Measurements from ENCODE around the gene MYBPC1.

The MYBPC1 gene

GRCh38 chr12:101694986-101695385 lies 100.2 kb downstream of the MYBPC1 start:
- no peak for DNase-seq (ENCODE audit: low read depth in 2 of 2)

- DNase-seq (ENCODE audit: low read depth in 2 of 2) = no peak
Observed at GRCh38 chr12:101695706-101696105, 100.9 kb downstream of the MYBPC1 start.

- DNase-seq (ENCODE audit: low read depth in 2 of 2) = no peak
Observed at GRCh38 chr12:101696251-101697196, 101.8 kb downstream of the MYBPC1 start.

GRCh38 chr12:101697197-101697929 lies 102.6 kb downstream of the MYBPC1 start, which contains the start of gene CHPT1:
Gene CHPT1 (plus strand): TSS chr12:101697640. CDS start chr12:101697862, 222 bp downstream.
- DNase-seq (ENCODE audit: low read depth in 2 of 2) = peak; percentile 39

GRCh38 chr12:101697930-101698799 lies 103.4 kb downstream of the MYBPC1 start:
- no peak for DNase-seq (ENCODE audit: low read depth in 2 of 2)

GRCh38 chr12:101698800-101699347 lies 104.1 kb downstream of the MYBPC1 start:
- DNase-seq (ENCODE audit: low read depth in 2 of 2) = no peak

GRCh38 chr12:101700299-101700820 lies 105.6 kb downstream of the MYBPC1 start:
- DNase-seq (ENCODE audit: low read depth in 2 of 2) = no peak

GRCh38 chr12:101703487-101703886 lies 108.7 kb downstream of the MYBPC1 start:
- no peak for DNase-seq (ENCODE audit: low read depth in 2 of 2)

GRCh38 chr12:101706403-101706802 lies 111.6 kb downstream of the MYBPC1 start:
- no peak for DNase-seq (ENCODE audit: low read depth in 2 of 2)

GRCh38 chr12:101707131-101707782 lies 112.5 kb downstream of the MYBPC1 start:
- no peak for DNase-seq (ENCODE audit: low read depth in 2 of 2)

- DNase-seq (ENCODE audit: low read depth in 2 of 2) = no peak
Observed at GRCh38 chr12:101710288-101710687, 115.5 kb downstream of the MYBPC1 start.

GRCh38 chr12:101713059-101713682 lies 118.4 kb downstream of the MYBPC1 start:
- DNase-seq (ENCODE audit: low read depth in 2 of 2) = no peak

GRCh38 chr12:101713930-101714329 lies 119.2 kb downstream of the MYBPC1 start:
- no peak for DNase-seq (ENCODE audit: low read depth in 2 of 2)

- no peak for DNase-seq (ENCODE audit: low read depth in 2 of 2)
Observed at GRCh38 chr12:101714877-101715444, 120.2 kb downstream of the MYBPC1 start.

- DNase-seq (ENCODE audit: low read depth in 2 of 2) = no peak
Observed at GRCh38 chr12:101719566-101719965, 124.8 kb downstream of the MYBPC1 start.

GRCh38 chr12:101720118-101720517 lies 125.3 kb downstream of the MYBPC1 start:
- DNase-seq (ENCODE audit: low read depth in 2 of 2) = no peak

- no peak for DNase-seq (ENCODE audit: low read depth in 2 of 2)
Observed at GRCh38 chr12:101722392-101722791, 127.6 kb downstream of the MYBPC1 start.

- DNase-seq (ENCODE audit: low read depth in 2 of 2) = no peak
Observed at GRCh38 chr12:101727098-101727497, 132.3 kb downstream of the MYBPC1 start.

- DNase-seq (ENCODE audit: low read depth in 2 of 2) = no peak
Observed at GRCh38 chr12:101729842-101730241, 135.1 kb downstream of the MYBPC1 start.

GRCh38 chr12:101732318-101732717 lies 137.5 kb downstream of the MYBPC1 start:
- DNase-seq (ENCODE audit: low read depth in 2 of 2) = no peak
